Thyroid gland (tissue), 4 donors: Measurements from ENCODE around the gene PLEKHA1.

Source experiments
- POLR2A ChIP-seq, 2 donors: fragments of 450-650 bp; IDR thresholded peaks; one replicate each; pipeline ENCODE4 v1.6.1; 2017; ENCODE audit warnings: antibody characterized with exemption in 2 of 2, mild to moderate bottlenecking in 2 of 2, moderate library complexity in 1 of 2
- TF ChIP-seq, protein P1 (sequence below), 6 experiments: fragments of 200-600 bp in 3 of 6; fragments of 450-650 bp in 3 of 6; sonication (generic) in 3 of 6; IDR thresholded peaks; one replicate each; pipeline ENCODE4 v1.5.1; 2016 to 2019; ENCODE audit warnings: antibody characterized with exemption in 6 of 6, mild to moderate bottlenecking in 2 of 6, inconsistent platforms in 1 of 6, moderate library complexity in 1 of 6

GRCh38 chr10:122379041-122379440 is 4.5 kb downstream of the PLEKHA1 start:
- no peak for TF ChIP-seq POLR2A (IDR thresholded peaks at IDR 0.05)
- TF ChIP-seq, protein P1, sequence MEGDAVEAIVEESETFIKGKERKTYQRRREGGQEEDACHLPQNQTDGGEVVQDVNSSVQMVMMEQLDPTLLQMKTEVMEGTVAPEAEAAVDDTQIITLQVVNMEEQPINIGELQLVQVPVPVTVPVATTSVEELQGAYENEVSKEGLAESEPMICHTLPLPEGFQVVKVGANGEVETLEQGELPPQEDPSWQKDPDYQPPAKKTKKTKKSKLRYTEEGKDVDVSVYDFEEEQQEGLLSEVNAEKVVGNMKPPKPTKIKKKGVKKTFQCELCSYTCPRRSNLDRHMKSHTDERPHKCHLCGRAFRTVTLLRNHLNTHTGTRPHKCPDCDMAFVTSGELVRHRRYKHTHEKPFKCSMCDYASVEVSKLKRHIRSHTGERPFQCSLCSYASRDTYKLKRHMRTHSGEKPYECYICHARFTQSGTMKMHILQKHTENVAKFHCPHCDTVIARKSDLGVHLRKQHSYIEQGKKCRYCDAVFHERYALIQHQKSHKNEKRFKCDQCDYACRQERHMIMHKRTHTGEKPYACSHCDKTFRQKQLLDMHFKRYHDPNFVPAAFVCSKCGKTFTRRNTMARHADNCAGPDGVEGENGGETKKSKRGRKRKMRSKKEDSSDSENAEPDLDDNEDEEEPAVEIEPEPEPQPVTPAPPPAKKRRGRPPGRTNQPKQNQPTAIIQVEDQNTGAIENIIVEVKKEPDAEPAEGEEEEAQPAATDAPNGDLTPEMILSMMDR (IDR thresholded peaks at IDR 0.05): no peak
